Heart right ventricle (tissue), 16 donors: ENCODE data around the gene CACNG4. TPM values are rescaled to one million over a fixed set of nuclear protein-coding genes. Genes with fewer than 3 reads are reported as not detected.

Experiments used
- ATAC-seq, 8 donors: fragments of 200-7000 bp; cut with Tn5 transposase; one replicate each; pipeline ENCODE4 v1.9.1; 2020; ENCODE audit warnings: mild to moderate bottlenecking in 8 of 8, moderate library complexity in 8 of 8, moderate number of reproducible peaks in 1 of 8
- DNase-seq, 2 donors: peaks; one replicate each; pipeline ENCODE4 v3.0.0-alpha.2; 2020
- H3K27ac ChIP-seq, 10 donors: fragments of 200-600 bp; sonication (generic) in 2 of 10; one replicate each; pipeline versions ENCODE4 v1.5.0 to v1.8.0; 2020 to 2022; ENCODE audit warnings: mild to moderate bottlenecking in 3 of 10
- H3K27me3 ChIP-seq, 7 donors: fragments of 200-600 bp; one replicate each; pipeline ENCODE4 v1.8.0; 2021 to 2022; ENCODE audit warnings: mild to moderate bottlenecking in 2 of 7
- H3K36me3 ChIP-seq, 9 donors: fragments of 200-600 bp; sonication (generic) in 1 of 9; one replicate each; pipeline versions ENCODE4 v1.5.0 to v1.8.0; 2020 to 2022; ENCODE audit warnings: mild to moderate bottlenecking in 2 of 9
- H3K4me1 ChIP-seq, 9 donors: fragments of 200-600 bp; sonication (generic) in 1 of 9; one replicate each; pipeline versions ENCODE4 v1.5.0 to v1.8.0; 2020 to 2022; ENCODE audit warnings: mild to moderate bottlenecking in 4 of 9
- H3K4me3 ChIP-seq, 10 donors: fragments of 200-600 bp; sonication (generic) in 2 of 10; one replicate each; pipeline versions ENCODE4 v1.5.0 to v1.8.0; 2020 to 2022; ENCODE audit warnings: mild to moderate bottlenecking in 7 of 10, moderate library complexity in 2 of 10
- H3K9me3 ChIP-seq, 11 donors: fragments of 200-600 bp in 10 of 11; sonication (generic) in 2 of 11; one replicate each; pipeline versions ENCODE4 v1.5.0 to v1.8.0; 2013 to 2022; ENCODE audit warnings: mild to moderate bottlenecking in 2 of 11, control low read depth in 1 of 11, moderate library complexity in 1 of 11
- CTCF ChIP-seq, 9 donors: fragments of 200-600 bp; sonication (generic) in 2 of 9; IDR thresholded peaks; one replicate each; pipeline versions ENCODE4 v1.5.0 to v1.8.0; 2021 to 2022; ENCODE audit warnings: antibody characterized with exemption in 9 of 9, mild to moderate bottlenecking in 5 of 9, moderate library complexity in 1 of 9
- WGBS, 2 donors: extraction: QIAGEN DNeasy Blood & Tissue Kit; methylation state at CpG; one replicate each; pipeline ENCODE4 v1.1.7; 2013; ENCODE audit warnings: inconsistent platforms in 1 of 2; 5-methylcytosine and 5-hydroxymethylcytosine counted together
- intact Hi-C, 10 donors: fragments of 100-400 bp; cut with DNase I; formaldehyde crosslinking; loops; one replicate each; pipeline versions ENCODE4 v1.11.1 to v1.14.2; 2022
- polyA plus RNA-seq, 2 donors: library from polyadenylated mRNA; stranded (reverse); fragments of 200-250 nt; gene quantifications; one replicate each; pipeline ENCODE4 v1.2.3, GENCODE V29; 2013
- total RNA-seq, 10 donors: library from RNA; stranded (reverse); fragmentation: NEBNext Ultra II Directional in 3 of 10; extraction: Animal tissue kit (Norgen Biotek cat#: 25700) in 3 of 10; gene quantifications; one replicate each; pipeline versions ENCODE4 v1.2.1 to v1.2.4, GENCODE V29; 2021 to 2023
- donor health status: Arrhythmogenic right ventricular cardiomyopathy.
- donor health status: ischemic (EF 13 %, LVEDD 7.1; RV severe dilation, severe dysfunction).
- donor health status: healthy with polysubstance abuse.
- donor health status: DM: no; HTN: yes; CAD: no.
- donor health status: DM: no; HTN: no; CAD: no.
- donor health status: ischemic (EF 25% LVEDD 6.9; RV normal size, moderate dysfunction).
- donor health status: ischemic (EF 25% LVEDD 5.7; RV mildly dilated, moderate dysfunction).
- donor health status: healthy.
- donor health status: DM: yes; HTN: yes; CAD: no.
- donor health status: Ischemic cardiomyopathy.
- donor health status: ischemic (EF 35%, LVEDD 5.7; RV mildly dilated, moderate dysfunction).
- donor health status: nonischemic (EF 11% LVEDD 7.7; RV severe dilation, severe dysfunction).
- donor health status: DM: yes; HTN: yes; CAD: no.
- donor health status: PGD.
- donor health status: ischemic (EF 29% LVEDD 5.4; RV normal size, mild dysfunction).
- donor health status: nonischemic (EF 23%, LVEDD 6.1; RV moderate dilation, normal function).

The CACNG4 gene
- total and polyA plus RNA-seq, 12 donors: 0.06 to 0.11 (median 0.07) TPM; not detected in 7

GRCh38 chr17:66988069-66988798 is 23.7 kb downstream of the CACNG4 start:
- no peaks in the 10 kb centered on the region for H3K4me1 ChIP-seq
- ATAC-seq (no peak), DNase-seq (no peak)
- no peak for TF ChIP-seq CTCF (IDR thresholded peaks at IDR 0.05)
- intact Hi-C loops: no loop called here
- H3K9me3 ChIP-seq: no peaks in the 10 kb centered on the region
- H3K27me3 ChIP-seq: peaks cover 0 to 65% (median 53%) of the 10 kb centered on the region in 7 donors
- H3K36me3 ChIP-seq: no peaks in the 10 kb centered on the region
- H3K4me3 ChIP-seq: no peak overlapping the region
- WGBS, 2 donors: 54 to 58% methylated on average over 23 of the region's 23 CpGs
- H3K27ac ChIP-seq: no peak overlapping the region

GRCh38 chr17:66989076-66989475 is 24.6 kb downstream of the CACNG4 start:
- H3K4me3 ChIP-seq: no peak overlapping the region

GRCh38 chr17:66989579-66989978 is 25.1 kb downstream of the CACNG4 start:
- Histone ChIP-seq H3K4me3 (no peak overlapping the region), H3K27me3 (peaks cover 0 to 52% (median 42%) of the 10 kb centered on the region in 7 donors), H3K9me3 (no peaks in the 10 kb centered on the region), H3K36me3 (no peaks in the 10 kb centered on the region), H3K4me1 (no peaks in the 10 kb centered on the region), H3K27ac (no peak overlapping the region)
- no peak for ATAC-seq
- no peak for TF ChIP-seq CTCF (IDR thresholded peaks at IDR 0.05)
- DNase-seq: no peak
- 88 to 95% methylated on average over 8 of the region's 8 CpGs for WGBS, 2 donors
- intact Hi-C loops: no loop called here

More at GRCh38 chr17:66989076-66989475, 24.6 kb downstream of the CACNG4 start:
- no peak for TF ChIP-seq CTCF (IDR thresholded peaks at IDR 0.05)
- no peak for DNase-seq
- ATAC-seq: no peak
- no peak overlapping the region for H3K27ac ChIP-seq
- WGBS, 2 donors: 77 to 78% methylated on average over 4 of the region's 4 CpGs
- H3K9me3 ChIP-seq: no peaks in the 10 kb centered on the region
- intact Hi-C loops: no loop called here
- H3K27me3 ChIP-seq: peaks cover 0 to 57% (median 47%) of the 10 kb centered on the region in 7 donors
- H3K4me1 ChIP-seq: no peaks in the 10 kb centered on the region
- no peaks in the 10 kb centered on the region for H3K36me3 ChIP-seq

- WGBS, 2 donors: 85 to 87% methylated on average over 6 of the region's 6 CpGs
- Histone ChIP-seq H3K36me3 (no peaks in the 10 kb centered on the region), H3K27me3 (peaks cover 0 to 47% (median 37%) of the 10 kb centered on the region in 7 donors), H3K27ac (no peak overlapping the region), H3K9me3 (no peaks in the 10 kb centered on the region), H3K4me3 (no peak overlapping the region), H3K4me1 (no peaks in the 10 kb centered on the region)
- ATAC-seq (no peak), DNase-seq (no peak)
- TF ChIP-seq CTCF (IDR thresholded peaks at IDR 0.05): no peak
- intact Hi-C loops: no loop called here
Measured at GRCh38 chr17:66990047-66990446, 25.5 kb downstream of the CACNG4 start.
